Endodermal cell (in vitro differentiated cells): ENCODE data around the gene STXBP5. TPM values are rescaled to one million over a fixed set of nuclear protein-coding genes. Genes with fewer than 3 reads are reported as not detected.

ENCODE experiments used
- DNase-seq: peaks from one replicate; pipeline ENCODE4 v3.0.0-alpha.2; 2017
- H3K27ac ChIP-seq: 2 replicates; pipeline ENCODE4 v1.5.1; 2013; ENCODE audit warnings: mild to moderate bottlenecking, low read depth, low read length, moderate library complexity
- H3K27me3 ChIP-seq: 2 replicates; pipeline ENCODE4 v1.6.1; 2013; ENCODE audit warnings: mild to moderate bottlenecking, low read length, moderate library complexity; ENCODE audit not compliant: insufficient read depth, control insufficient read depth, poor library complexity, severe bottlenecking
- H3K36me3 ChIP-seq: 2 replicates; pipeline ENCODE4 v1.7.0; 2013; ENCODE audit warnings: mild to moderate bottlenecking, low read length, moderate library complexity; ENCODE audit not compliant: control insufficient read depth, insufficient read depth
- H3K4me1 ChIP-seq: one replicate; pipeline ENCODE4 v1.7.0; 2013; ENCODE audit warnings: low read length; ENCODE audit not compliant: control insufficient read depth, insufficient read depth
- H3K4me3 ChIP-seq: 2 replicates; pipeline ENCODE4 v1.5.1; 2013; ENCODE audit warnings: mild to moderate bottlenecking, low read length, moderate library complexity
- H3K9ac ChIP-seq: 2 replicates; pipeline ENCODE4 v1.6.1; 2013; ENCODE audit warnings: mild to moderate bottlenecking, low read length, moderate library complexity; ENCODE audit not compliant: poor library complexity, severe bottlenecking; ENCODE audit errors: extremely low read depth
- H3K9me3 ChIP-seq: 2 replicates; pipeline ENCODE4 v1.6.1; 2013; ENCODE audit warnings: mild to moderate bottlenecking, low read length, moderate library complexity; ENCODE audit not compliant: control insufficient read depth
- H3K27ac Mint-ChIP-seq: 2 replicates; pipeline ENCODE4 v1.8.0; 2020; ENCODE audit warnings: mixed read lengths
- H3K27me3 Mint-ChIP-seq: 2 replicates; pipeline ENCODE4 v1.8.0; 2021; ENCODE audit warnings: mild to moderate bottlenecking, mixed read lengths; ENCODE audit not compliant: insufficient read depth
- H3K36me3 Mint-ChIP-seq: 2 replicates; pipeline ENCODE4 v1.8.0; 2020; ENCODE audit warnings: low read depth, mixed read lengths
- H3K4me1 Mint-ChIP-seq: 2 replicates; pipeline ENCODE4 v1.8.0; 2020; ENCODE audit warnings: mixed read lengths
- H3K4me3 Mint-ChIP-seq: 2 replicates; pipeline ENCODE4 v1.8.0; 2020; ENCODE audit warnings: mild to moderate bottlenecking, moderate library complexity, mixed read lengths
- H3K9me3 Mint-ChIP-seq: 2 replicates; pipeline ENCODE4 v1.8.0; 2020; ENCODE audit warnings: mild to moderate bottlenecking, mixed read lengths
- WGBS, 2 experiments: methylation state at CpG; one replicate each; pipeline versions ENCODE4 v1.1.5 to v1.1.7; 2013; ENCODE audit warnings: missing lambda C conversion rate in 2 of 2, mixed read lengths in 1 of 2; ENCODE audit not compliant: insufficient coverage in 1 of 2, insufficient read length in 1 of 2; 5-methylcytosine and 5-hydroxymethylcytosine counted together
- total RNA-seq, 2 donors: library from RNA; stranded (reverse); fragmentation: NEBNext Ultra II Directional in 1 of 2; extraction: Animal tissue kit (Norgen Biotek cat#: 25700) in 1 of 2; gene quantifications; 2 replicates in 1 of 2; 3 replicates in 1 of 2; pipeline ENCODE4 v1.2.1, GENCODE V29; 2021
- TF ChIP-seq, protein P1 (sequence below): fragments of 200-600 bp; sonication (generic); conservative IDR thresholded peaks from 2 replicates; pipeline ENCODE4 v1.5.0; 2021; ENCODE audit warnings: antibody characterized with exemption, mild to moderate bottlenecking

STXBP5 gene
- total RNA-seq, 2 donors from 2014 or later = 19.2 to 25.2 TPM

DNA sequence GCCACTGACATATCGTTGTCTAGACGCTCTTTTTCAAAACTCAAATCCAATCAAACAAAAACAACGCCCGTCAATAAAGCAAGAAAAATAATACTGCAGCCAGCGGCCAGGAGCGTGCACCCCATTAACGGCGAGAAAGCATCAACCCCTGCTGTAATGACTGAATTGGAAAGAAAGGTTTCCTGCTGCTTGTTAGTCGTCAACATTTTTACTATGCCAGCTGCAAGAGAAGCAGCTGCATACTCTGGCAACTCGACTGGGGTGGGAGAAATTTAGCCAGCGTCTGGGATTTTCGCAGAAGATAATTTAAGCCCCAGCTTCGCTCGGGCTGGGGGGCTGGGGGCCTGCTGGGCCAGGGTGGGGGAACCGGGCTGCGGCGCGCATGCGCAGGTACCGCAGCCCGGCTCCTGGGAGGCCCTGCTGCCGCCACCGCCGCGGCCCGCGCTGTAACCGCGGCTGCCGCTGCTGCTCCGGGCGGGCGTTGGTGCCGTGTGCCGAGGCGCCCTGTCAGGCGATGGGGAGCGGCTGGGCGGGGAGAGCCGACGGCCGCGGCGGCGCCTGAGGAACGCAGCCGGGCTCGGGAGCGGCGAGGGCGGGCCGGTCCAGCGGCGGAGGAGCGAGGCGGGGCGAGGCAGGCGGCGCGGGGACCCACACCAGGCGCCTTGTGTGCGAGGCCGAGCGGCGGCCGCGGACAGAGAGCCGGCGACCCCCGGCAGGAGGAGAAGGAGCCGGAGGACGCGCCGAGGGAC is 732 bp upstream of the STXBP5 start:
- peak overlapping the region; percentile 85 for H3K27ac ChIP-seq
- no peaks in the 10 kb centered on the region for H3K27me3 Mint-ChIP-seq
- WGBS, 2 experiments = 0 to 1% methylated on average over 20 to 74 of the region's 74 CpGs

DNA sequence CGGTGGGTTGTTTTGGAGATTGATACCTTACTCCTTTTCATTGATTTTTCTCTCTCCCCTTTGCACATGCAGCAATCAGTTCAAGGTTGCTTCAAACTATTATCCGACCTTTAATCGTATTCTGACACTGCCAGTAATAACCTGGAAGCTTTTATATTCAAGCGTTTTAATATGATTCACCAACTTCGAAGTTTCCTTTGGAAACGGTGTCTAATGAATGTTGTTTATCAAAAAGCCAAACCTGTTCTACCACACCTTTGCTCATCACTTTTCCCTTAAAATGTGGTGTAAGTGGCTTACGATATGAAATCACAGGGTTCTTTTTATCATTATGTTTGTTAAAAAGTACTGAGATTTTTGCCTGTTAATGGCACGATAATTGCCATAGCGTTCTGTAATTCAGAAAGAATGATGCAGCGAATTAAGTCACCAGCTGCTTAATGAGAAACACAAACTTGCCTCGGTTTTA is 660 bp downstream of the STXBP5 start:
- H3K27ac Mint-ChIP-seq = no peak overlapping the region
- H3K4me1 ChIP-seq = peaks cover 7% of the 10 kb centered on the region
- peak overlapping the region; percentile 96 for H3K4me3 ChIP-seq
- no peaks in the 10 kb centered on the region for H3K27me3 Mint-ChIP-seq
- DNase-seq = no peak
- H3K4me1 Mint-ChIP-seq = peaks cover 32% of the 10 kb centered on the region
- no peaks in the 10 kb centered on the region for H3K9me3 ChIP-seq
- TF ChIP-seq, protein P1, sequence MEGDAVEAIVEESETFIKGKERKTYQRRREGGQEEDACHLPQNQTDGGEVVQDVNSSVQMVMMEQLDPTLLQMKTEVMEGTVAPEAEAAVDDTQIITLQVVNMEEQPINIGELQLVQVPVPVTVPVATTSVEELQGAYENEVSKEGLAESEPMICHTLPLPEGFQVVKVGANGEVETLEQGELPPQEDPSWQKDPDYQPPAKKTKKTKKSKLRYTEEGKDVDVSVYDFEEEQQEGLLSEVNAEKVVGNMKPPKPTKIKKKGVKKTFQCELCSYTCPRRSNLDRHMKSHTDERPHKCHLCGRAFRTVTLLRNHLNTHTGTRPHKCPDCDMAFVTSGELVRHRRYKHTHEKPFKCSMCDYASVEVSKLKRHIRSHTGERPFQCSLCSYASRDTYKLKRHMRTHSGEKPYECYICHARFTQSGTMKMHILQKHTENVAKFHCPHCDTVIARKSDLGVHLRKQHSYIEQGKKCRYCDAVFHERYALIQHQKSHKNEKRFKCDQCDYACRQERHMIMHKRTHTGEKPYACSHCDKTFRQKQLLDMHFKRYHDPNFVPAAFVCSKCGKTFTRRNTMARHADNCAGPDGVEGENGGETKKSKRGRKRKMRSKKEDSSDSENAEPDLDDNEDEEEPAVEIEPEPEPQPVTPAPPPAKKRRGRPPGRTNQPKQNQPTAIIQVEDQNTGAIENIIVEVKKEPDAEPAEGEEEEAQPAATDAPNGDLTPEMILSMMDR = no peak
- H3K9me3 Mint-ChIP-seq = no peaks in the 10 kb centered on the region
- no peak overlapping the region for H3K27ac ChIP-seq
- H3K4me3 Mint-ChIP-seq = peak overlapping the region; percentile 82
- no peaks in the 10 kb centered on the region for H3K27me3 ChIP-seq
- no peaks in the 10 kb centered on the region for H3K36me3 ChIP-seq
- peak overlapping the region; percentile 62 for H3K9ac ChIP-seq
- H3K36me3 Mint-ChIP-seq = no peaks in the 10 kb centered on the region
- 19 to 23% methylated on average over 7 to 10 of the region's 11 CpGs for WGBS, 2 experiments

More for the DNA sequence above, 732 bp upstream of the STXBP5 start:
- peak overlapping the region; percentile 98 for H3K4me3 ChIP-seq
- Mint-ChIP-seq H3K27ac (peak overlapping the region; percentile 83), H3K9me3 (no peaks in the 10 kb centered on the region), H3K36me3 (no peaks in the 10 kb centered on the region), H3K4me3 (peak overlapping the region; percentile 82), H3K4me1 (peaks cover 24% of the 10 kb centered on the region)
- no peaks in the 10 kb centered on the region for H3K9me3 ChIP-seq
- TF ChIP-seq, protein P1 = no peak
- H3K4me1 ChIP-seq = peaks cover 3% of the 10 kb centered on the region
- no peaks in the 10 kb centered on the region for H3K27me3 ChIP-seq
- peak; percentile 86 for DNase-seq
- peak overlapping the region; percentile 51 for H3K9ac ChIP-seq
- H3K36me3 ChIP-seq = no peaks in the 10 kb centered on the region

DNA sequence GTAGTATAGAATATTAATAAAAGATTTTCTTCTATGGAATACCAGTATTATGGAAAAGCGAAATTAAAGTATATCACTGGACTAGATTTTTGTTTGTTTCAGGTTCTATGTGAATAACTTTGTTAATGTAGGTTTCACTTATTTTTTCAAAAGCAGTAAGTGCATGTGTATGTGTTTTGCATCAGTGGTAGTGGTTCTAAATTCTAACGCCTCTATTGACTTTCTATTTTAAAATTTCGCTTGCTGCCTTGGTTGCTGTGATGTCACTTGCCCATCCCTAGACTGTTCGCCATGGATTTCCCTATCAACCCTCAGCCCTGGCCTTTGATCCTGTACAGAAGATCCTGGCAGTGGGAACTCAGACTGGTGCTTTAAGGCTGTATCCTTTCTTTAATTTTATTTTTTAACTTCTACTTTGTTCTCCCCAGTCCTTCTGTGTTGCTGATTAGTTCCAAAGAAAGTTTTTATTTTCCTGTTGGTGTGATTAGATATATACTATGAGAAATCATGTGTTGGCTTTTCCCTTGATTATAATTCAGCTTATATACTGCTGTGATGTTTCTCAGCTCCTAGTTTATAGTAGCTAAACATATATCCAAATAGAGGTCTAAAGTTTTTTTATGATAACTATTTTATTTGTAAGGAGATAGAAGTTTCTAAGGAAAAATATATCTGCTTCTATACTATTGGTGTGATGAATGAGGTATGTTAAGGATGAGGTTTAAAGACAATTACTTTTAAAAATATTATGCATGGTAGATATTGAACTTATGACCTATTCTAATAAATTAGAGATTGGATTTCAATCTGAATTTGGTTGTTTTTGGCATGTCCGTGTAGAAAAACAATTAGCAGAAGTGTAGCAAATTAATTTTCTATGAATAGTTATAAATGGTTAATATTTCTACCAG is 1.7 kb downstream of the STXBP5 start:
- H3K4me3 Mint-ChIP-seq = peak overlapping the region; percentile 82
- Histone ChIP-seq H3K27me3 (no peaks in the 10 kb centered on the region), H3K4me1 (peaks cover 7% of the 10 kb centered on the region), H3K9me3 (no peaks in the 10 kb centered on the region), H3K9ac (no peak overlapping the region), H3K4me3 (peak overlapping the region; percentile 96), H3K27ac (no peak overlapping the region), H3K36me3 (no peaks in the 10 kb centered on the region)
- TF ChIP-seq, protein P1 = no peak
- no peak overlapping the region for H3K27ac Mint-ChIP-seq
- no peaks in the 10 kb centered on the region for H3K27me3 Mint-ChIP-seq
- 84 to 91% methylated on average over 5 of the region's 5 CpGs for WGBS, 2 experiments
- H3K36me3 Mint-ChIP-seq = peaks cover 1% of the 10 kb centered on the region
- peaks cover 38% of the 10 kb centered on the region for H3K4me1 Mint-ChIP-seq
- no peaks in the 10 kb centered on the region for H3K9me3 Mint-ChIP-seq
- DNase-seq = no peak
